Stimulated activated CD8-positive, alpha-beta memory T cell treated with anti-CD3 and anti-CD28 coated beads, Interleukin-4, amount 100 ng/mL, for 24 hours (primary cell): ENCODE data around the gene POU2AF3.
"Not testable (repeated sequence)": the region's sequence is repeated elsewhere in the genome, so short reads cannot be mapped to it uniquely, and the experiment has no call there.

Experiments
- DNase-seq: peaks from one replicate; pipeline ENCODE4 v3.0.0-alpha.2; 2020; ENCODE audit warnings: low read depth

The POU2AF3 gene

GRCh38 chr11:111298413-111299100 is at the start of gene POU2AF3:
TSS of gene POU2AF3 (plus strand) at chr11:111298546. CDS start at chr11:111298582, 36 bp downstream.
- no peak for DNase-seq

GRCh38 chr11:111250936-111251335 is 47.4 kb upstream of the POU2AF3 start:
- no peak for DNase-seq

GRCh38 chr11:111253131-111253530 is 45.2 kb upstream of the POU2AF3 start:
- DNase-seq = no peak

GRCh38 chr11:111253630-111254029 is 44.7 kb upstream of the POU2AF3 start:
- DNase-seq = no peak

- no peak for DNase-seq
Observed at GRCh38 chr11:111258046-111258445, 40.3 kb upstream of the POU2AF3 start.

GRCh38 chr11:111259896-111260295 is 38.5 kb upstream of the POU2AF3 start:
- DNase-seq = no peak

GRCh38 chr11:111260811-111261210 is 37.5 kb upstream of the POU2AF3 start:
- no peak for DNase-seq

- DNase-seq = no peak
Observed at GRCh38 chr11:111264646-111265045, 33.7 kb upstream of the POU2AF3 start.

GRCh38 chr11:111265421-111265820 is 32.9 kb upstream of the POU2AF3 start:
- no peak for DNase-seq

GRCh38 chr11:111268303-111268702 is 30.0 kb upstream of the POU2AF3 start:
- DNase-seq = not testable (repeated sequence)

- no peak for DNase-seq
Observed at GRCh38 chr11:111269146-111269868, 29.0 kb upstream of the POU2AF3 start.

GRCh38 chr11:111272420-111272819 is 25.9 kb upstream of the POU2AF3 start:
- DNase-seq = no peak

GRCh38 chr11:111282562-111283075 is 15.7 kb upstream of the POU2AF3 start:
- no peak for DNase-seq

GRCh38 chr11:111283945-111284481 is 14.3 kb upstream of the POU2AF3 start:
- DNase-seq = no peak

GRCh38 chr11:111285189-111286091 is 12.9 kb upstream of the POU2AF3 start:
- no peak for DNase-seq

GRCh38 chr11:111291764-111292163 is 6.6 kb upstream of the POU2AF3 start:
- no peak for DNase-seq

GRCh38 chr11:111292408-111292807 is 5.9 kb upstream of the POU2AF3 start:
- not testable (repeated sequence) for DNase-seq

- DNase-seq = no peak
Observed at GRCh38 chr11:111296196-111296595, 2.1 kb upstream of the POU2AF3 start.

- DNase-seq = no peak
Observed at GRCh38 chr11:111297696-111298095, 650 bp upstream of the POU2AF3 start.

- DNase-seq = no peak
Observed at GRCh38 chr11:111299101-111300026, 1.0 kb downstream of the POU2AF3 start.

- DNase-seq = no peak
Observed at GRCh38 chr11:111300569-111300968, 2.2 kb downstream of the POU2AF3 start.
